ENCODE results near the gene ADARB2. TPM values are rescaled to one million over a fixed set of nuclear protein-coding genes. Genes with fewer than 3 reads are reported as not detected.

ADARB2 gene
- total RNA-seq, 1 donor from 2014 or later: 0.11 TPM

- no peak overlapping the region for H3K4me3 ChIP-seq
- peaks cover 20% of the 10 kb centered on the region for H3K27me3 ChIP-seq (ENCODE audit: low read depth)
- H3K27ac ChIP-seq (replicated peaks): no peak overlapping the region
- no peak for DNase-seq
- no peaks in the 10 kb centered on the region for H3K9me3 ChIP-seq (replicated peaks)
- no peaks in the 10 kb centered on the region for H3K4me1 ChIP-seq
- TF ChIP-seq CTCF (IDR thresholded peaks at IDR 0.05; ENCODE audit: borderline replicate concordance): no peak
- H3K36me3 ChIP-seq: no peaks in the 10 kb centered on the region
- intact Hi-C loops (cut with micrococcal nuclease): no loop called here
These were observed 532.6 kb downstream of the ADARB2 start for GRCh38 chr10:1204434-1205326.

GRCh38 chr10:1203704-1204103, 533.6 kb downstream of the ADARB2 start:
- H3K36me3 ChIP-seq: no peaks in the 10 kb centered on the region
- H3K4me3 ChIP-seq: no peak overlapping the region
- no peaks in the 10 kb centered on the region for H3K9me3 ChIP-seq (replicated peaks)
- no peak overlapping the region for H3K27ac ChIP-seq (replicated peaks)
- intact Hi-C loops (cut with micrococcal nuclease): no loop called here
- TF ChIP-seq CTCF (IDR thresholded peaks at IDR 0.05; ENCODE audit: borderline replicate concordance): no peak
- DNase-seq: no peak
- no peaks in the 10 kb centered on the region for H3K4me1 ChIP-seq
- H3K27me3 ChIP-seq (ENCODE audit: low read depth): peaks cover 26% of the 10 kb centered on the region

GRCh38 chr10:1203216-1203615, 534.1 kb downstream of the ADARB2 start:
- Histone ChIP-seq H3K27me3 (ENCODE audit: low read depth) (peaks cover 31% of the 10 kb centered on the region), H3K4me3 (no peak overlapping the region), H3K9me3 (replicated peaks) (no peaks in the 10 kb centered on the region), H3K27ac (replicated peaks) (no peak overlapping the region), H3K4me1 (no peaks in the 10 kb centered on the region), H3K36me3 (no peaks in the 10 kb centered on the region)
- TF ChIP-seq CTCF (IDR thresholded peaks at IDR 0.05; ENCODE audit: borderline replicate concordance): no peak
- intact Hi-C loops (cut with micrococcal nuclease): no loop called here
- DNase-seq: no peak

GRCh38 chr10:1202343-1202742, 535.0 kb downstream of the ADARB2 start:
- no peak for DNase-seq
- Histone ChIP-seq H3K9me3 (replicated peaks) (no peaks in the 10 kb centered on the region), H3K4me1 (no peaks in the 10 kb centered on the region), H3K36me3 (no peaks in the 10 kb centered on the region), H3K4me3 (no peak overlapping the region), H3K27me3 (ENCODE audit: low read depth) (peaks cover 32% of the 10 kb centered on the region), H3K27ac (replicated peaks) (no peak overlapping the region)
- intact Hi-C loops (cut with micrococcal nuclease): no loop called here
- TF ChIP-seq CTCF (IDR thresholded peaks at IDR 0.05; ENCODE audit: borderline replicate concordance): no peak

GRCh38 chr10:1200866-1201807, 536.2 kb downstream of the ADARB2 start:
- H3K27me3 ChIP-seq (ENCODE audit: low read depth): peaks cover 42% of the 10 kb centered on the region
- intact Hi-C loops (cut with micrococcal nuclease): no loop called here
- no peak overlapping the region for H3K27ac ChIP-seq (replicated peaks)
- TF ChIP-seq CTCF (IDR thresholded peaks at IDR 0.05; ENCODE audit: borderline replicate concordance): no peak
- H3K4me3 ChIP-seq: no peak overlapping the region
- no peaks in the 10 kb centered on the region for H3K4me1 ChIP-seq
- DNase-seq: no peak
- H3K36me3 ChIP-seq: no peaks in the 10 kb centered on the region
- no peaks in the 10 kb centered on the region for H3K9me3 ChIP-seq (replicated peaks)

Measured in left ventricle myocardium inferior (tissue), 1 donor.